Glomerular visceral epithelial cell (primary cell): ENCODE results near the gene FBLN2.

ENCODE experiments used
- DNase-seq: peaks from one replicate; pipeline ENCODE4 v3.0.0-alpha.2; 2016; ENCODE audit errors: extremely low spot score

Gene FBLN2

GRCh38 chr3:13645801-13646637, 97.1 kb downstream of the FBLN2 start:
- DNase-seq: no peak

- DNase-seq: no peak
These were observed 98.6 kb downstream of the FBLN2 start for GRCh38 chr3:13647298-13648059.

GRCh38 chr3:13648060-13649001, 99.4 kb downstream of the FBLN2 start:
- peak; percentile 72 for DNase-seq

- DNase-seq: peak; percentile 33
These were observed 101.5 kb downstream of the FBLN2 start for GRCh38 chr3:13650210-13651056.

- DNase-seq: no peak
These were observed 102.1 kb downstream of the FBLN2 start for GRCh38 chr3:13651057-13651400.

GRCh38 chr3:13651775-13652428, 103.0 kb downstream of the FBLN2 start:
- no peak for DNase-seq

GRCh38 chr3:13652728-13653127, 103.8 kb downstream of the FBLN2 start:
- DNase-seq: no peak

GRCh38 chr3:13653631-13654279, 104.8 kb downstream of the FBLN2 start:
- DNase-seq: no peak

GRCh38 chr3:13654330-13655060, 105.6 kb downstream of the FBLN2 start:
- no peak for DNase-seq

- DNase-seq: peak; percentile 17
These were observed 106.4 kb downstream of the FBLN2 start for GRCh38 chr3:13655061-13655913.

GRCh38 chr3:13656584-13657301, 107.8 kb downstream of the FBLN2 start:
- no peak for DNase-seq

GRCh38 chr3:13657660-13658435, 108.9 kb downstream of the FBLN2 start:
- DNase-seq: peak; percentile 35

- DNase-seq: no peak
These were observed 109.8 kb downstream of the FBLN2 start for GRCh38 chr3:13658681-13659080.

GRCh38 chr3:13659221-13659969, 110.5 kb downstream of the FBLN2 start:
- no peak for DNase-seq

- no peak for DNase-seq
These were observed 111.3 kb downstream of the FBLN2 start for GRCh38 chr3:13660042-13660874.
